ENCODE measurements around the gene ZNF670. TPM values are rescaled to one million over a fixed set of nuclear protein-coding genes. Genes with fewer than 3 reads are reported as not detected.

ZNF670 gene
- total RNA-seq, 3 donors from 2014 or later: 2.1 to 8.0 (median 4.9) TPM

GRCh38 chr1:247103859-247104591, 25.4 kb upstream of the ZNF670 start, which contains the start of gene ZNF669:
ZNF669 (minus strand) TSS chr1:247104356; CDS start chr1:247104199, 157 bp downstream.
- intact Hi-C loops (cut with DNase I; ENCODE audit: low total_unique reads): no loop called here

DNA sequence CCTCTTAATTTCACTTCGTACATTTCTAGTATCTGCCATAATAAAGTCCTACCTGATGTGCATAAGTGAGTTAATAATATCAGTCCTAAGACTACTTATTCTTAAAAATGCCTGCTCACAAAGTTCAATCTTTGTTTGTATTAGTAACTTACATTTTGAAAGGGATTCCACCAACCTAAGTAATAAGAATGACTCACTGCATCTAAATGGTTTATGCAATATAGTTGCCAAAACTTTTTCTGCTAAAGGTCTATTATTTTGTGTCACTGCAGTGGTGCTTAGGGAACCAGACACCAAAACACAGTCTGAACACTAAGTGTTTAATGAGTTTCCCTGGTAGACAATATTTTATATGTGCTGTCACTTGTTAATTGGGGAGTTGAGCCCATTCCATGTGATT, 23.8 kb upstream of the ZNF670 start:
- DNase-seq (ENCODE audit: low spot score in 2 of 2): no peak
- H3K4me1 ChIP-seq: peaks cover 0 to 5% of the 10 kb centered on the region in 2 donors
- peaks cover 0 to 15% of the 10 kb centered on the region in 2 donors for H3K9me3 ChIP-seq
- peaks cover 7% of the 10 kb centered on the region for H3K36me3 ChIP-seq
- TF ChIP-seq CTCF (IDR thresholded peaks at IDR 0.05) (no peak), POLR2A (IDR thresholded peaks at IDR 0.05) (no peak), POLR2AphosphoS5 (IDR thresholded peaks at IDR 0.05) (no peak)
- intact Hi-C loops (cut with DNase I; ENCODE audit: low total_unique reads): no loop called here
- no peak overlapping the region for H3K27ac ChIP-seq
- H3K4me3 ChIP-seq: no peak overlapping the region
- H3K27me3 ChIP-seq: no peaks in the 10 kb centered on the region

More at GRCh38 chr1:247103859-247104591, 25.4 kb upstream of the ZNF670 start, which contains the start of gene ZNF669:
- peaks cover 7% of the 10 kb centered on the region for H3K36me3 ChIP-seq
- peaks cover 0 to 5% of the 10 kb centered on the region in 2 donors for H3K4me1 ChIP-seq
- peak within 1 kb of the TSS; percentile 89 to 93 for H3K27ac ChIP-seq
- peaks cover 0 to 15% of the 10 kb centered on the region in 2 donors for H3K9me3 ChIP-seq
- TF ChIP-seq POLR2AphosphoS5 (IDR thresholded peaks at IDR 0.05) (peak; percentile 75 to 88 (median 84)), CTCF (IDR thresholded peaks at IDR 0.05) (no peak), POLR2A (IDR thresholded peaks at IDR 0.05) (peak; percentile 58)
- H3K27me3 ChIP-seq: no peaks in the 10 kb centered on the region
- DNase-seq (ENCODE audit: low spot score in 2 of 2): peak; percentile 96
- peak within 1 kb of the TSS; percentile 87 to 94 (median 87) for H3K4me3 ChIP-seq

- Histone ChIP-seq H3K4me1 (peaks cover 0 to 5% of the 10 kb centered on the region in 2 donors), H3K36me3 (peaks cover 7% of the 10 kb centered on the region), H3K9me3 (peaks cover 0 to 15% of the 10 kb centered on the region in 2 donors)
These were observed 22.2 kb upstream of the ZNF670 start for GRCh38 chr1:247100676-247101279.

GRCh38 chr1:247096958-247097357, 18.3 kb upstream of the ZNF670 start:
- H3K27me3 ChIP-seq: no peaks in the 10 kb centered on the region
- intact Hi-C loops (cut with DNase I; ENCODE audit: low total_unique reads): no loop called here
- H3K4me3 ChIP-seq: no peak overlapping the region
- peaks cover 0 to 15% of the 10 kb centered on the region in 2 donors for H3K9me3 ChIP-seq
- no peak for DNase-seq (ENCODE audit: low spot score in 2 of 2)
- peaks cover 7% of the 10 kb centered on the region for H3K36me3 ChIP-seq
- TF ChIP-seq POLR2AphosphoS5 (IDR thresholded peaks at IDR 0.05): no peak
- no peak for TF ChIP-seq CTCF (IDR thresholded peaks at IDR 0.05)
- no peak for TF ChIP-seq POLR2A (IDR thresholded peaks at IDR 0.05)
- H3K27ac ChIP-seq: no peak overlapping the region
- no peaks in the 10 kb centered on the region for H3K4me1 ChIP-seq

More at GRCh38 chr1:247100676-247101279, 22.2 kb upstream of the ZNF670 start:
- H3K27ac ChIP-seq: no peak overlapping the region
- H3K27me3 ChIP-seq: no peaks in the 10 kb centered on the region
- TF ChIP-seq CTCF (IDR thresholded peaks at IDR 0.05) (no peak), POLR2A (IDR thresholded peaks at IDR 0.05) (no peak), POLR2AphosphoS5 (IDR thresholded peaks at IDR 0.05) (no peak)
- intact Hi-C loops (cut with DNase I; ENCODE audit: low total_unique reads): no loop called here
- no peak for DNase-seq (ENCODE audit: low spot score in 2 of 2)
- no peak overlapping the region for H3K4me3 ChIP-seq

- H3K4me3 ChIP-seq: no peak overlapping the region
- no peak overlapping the region for H3K27ac ChIP-seq
- H3K27me3 ChIP-seq: no peaks in the 10 kb centered on the region
- H3K36me3 ChIP-seq: peaks cover 7% of the 10 kb centered on the region
- intact Hi-C loops (cut with DNase I; ENCODE audit: low total_unique reads): no loop called here
- no peak for TF ChIP-seq CTCF (IDR thresholded peaks at IDR 0.05)
- no peak for TF ChIP-seq POLR2A (IDR thresholded peaks at IDR 0.05)
- no peaks in the 10 kb centered on the region for H3K4me1 ChIP-seq
- peaks cover 0 to 13% of the 10 kb centered on the region in 2 donors for H3K9me3 ChIP-seq
- DNase-seq (ENCODE audit: low spot score in 2 of 2): no peak
These were observed 17.9 kb upstream of the ZNF670 start for GRCh38 chr1:247096544-247096943.

Data from breast epithelium (tissue), 4 donors.